Measurements from ENCODE around the gene MRTFA. TPM values are rescaled to one million over a fixed set of nuclear protein-coding genes. Genes with fewer than 3 reads are reported as not detected.

MRTFA gene
- total RNA-seq, 2 experiments from 2014 or later: 55.3 to 58.9 TPM

DNA sequence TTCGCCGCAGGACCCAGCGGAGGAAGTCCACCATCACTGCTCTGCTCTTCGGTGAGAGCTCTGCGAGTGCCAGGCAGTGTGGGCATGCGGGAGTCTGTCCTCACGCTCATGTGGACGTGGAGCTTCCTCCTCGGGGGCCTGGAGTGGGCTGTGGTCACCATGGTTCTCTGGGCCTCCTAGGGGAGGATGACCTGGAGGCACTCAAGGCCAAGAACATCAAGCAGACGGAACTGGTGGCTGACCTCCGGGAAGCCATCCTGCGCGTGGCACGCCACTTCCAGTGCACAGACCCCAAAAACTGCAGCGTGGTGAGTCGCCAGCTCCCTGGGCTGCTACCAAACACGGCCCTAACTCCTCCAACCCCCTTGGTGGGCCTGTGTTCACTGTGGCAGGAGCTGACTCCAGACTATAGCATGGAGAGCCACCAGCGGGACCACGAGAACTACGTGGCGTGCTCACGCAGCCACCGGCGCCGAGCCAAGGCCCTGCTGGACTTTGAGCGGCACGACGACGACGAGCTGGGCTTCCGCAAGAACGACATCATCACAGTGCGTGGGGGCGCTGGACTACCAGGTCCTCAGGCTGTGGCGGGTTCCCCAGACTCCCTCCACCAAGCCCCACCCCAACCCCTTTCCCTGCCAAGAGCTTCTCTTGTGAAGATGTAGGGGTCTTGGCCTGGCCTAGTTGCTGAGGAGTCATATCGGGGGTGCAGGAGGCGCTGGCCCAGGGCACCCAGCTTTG is 229.3 kb downstream of the MRTFA start:
- Histone ChIP-seq H3K4me3 (ENCODE audit: low read length) (no peak overlapping the region), H3K27me3 (ENCODE audit: control insufficient read depth in 1 of 2, insufficient read depth in 2 of 2, low read length in 2 of 2) (no peaks in the 10 kb centered on the region), H3K36me3 (ENCODE audit: insufficient read depth, low read length) (peaks cover 83% of the 10 kb centered on the region), H3K4me1 (ENCODE audit: insufficient read depth, low read length) (peaks cover 20% of the 10 kb centered on the region), H3K9me3 (ENCODE audit: control insufficient read depth in 1 of 2, insufficient read depth in 1 of 2, low read length in 2 of 2) (no peaks in the 10 kb centered on the region), H3K27ac (ENCODE audit: low read depth in 1 of 2, low read length in 2 of 2) (no peak overlapping the region)
- Mint-ChIP-seq H3K9me3 (no peaks in the 10 kb centered on the region), H3K4me1 (ENCODE audit: low read depth) (peaks cover 17% of the 10 kb centered on the region), H3K27me3 (no peaks in the 10 kb centered on the region), H3K27ac (no peak overlapping the region), H3K36me3 (ENCODE audit: low read depth) (peaks cover 79% of the 10 kb centered on the region), H3K4me3 (no peak overlapping the region)
- intact Hi-C loops (cut with DNase I, micrococcal nuclease): no loop called here
- ChIA-PET POLR2A (no interaction called here), CTCF (no interaction called here)
- no peak for ATAC-seq (ENCODE audit: poor library complexity)
- TF ChIP-seq, protein P1, sequence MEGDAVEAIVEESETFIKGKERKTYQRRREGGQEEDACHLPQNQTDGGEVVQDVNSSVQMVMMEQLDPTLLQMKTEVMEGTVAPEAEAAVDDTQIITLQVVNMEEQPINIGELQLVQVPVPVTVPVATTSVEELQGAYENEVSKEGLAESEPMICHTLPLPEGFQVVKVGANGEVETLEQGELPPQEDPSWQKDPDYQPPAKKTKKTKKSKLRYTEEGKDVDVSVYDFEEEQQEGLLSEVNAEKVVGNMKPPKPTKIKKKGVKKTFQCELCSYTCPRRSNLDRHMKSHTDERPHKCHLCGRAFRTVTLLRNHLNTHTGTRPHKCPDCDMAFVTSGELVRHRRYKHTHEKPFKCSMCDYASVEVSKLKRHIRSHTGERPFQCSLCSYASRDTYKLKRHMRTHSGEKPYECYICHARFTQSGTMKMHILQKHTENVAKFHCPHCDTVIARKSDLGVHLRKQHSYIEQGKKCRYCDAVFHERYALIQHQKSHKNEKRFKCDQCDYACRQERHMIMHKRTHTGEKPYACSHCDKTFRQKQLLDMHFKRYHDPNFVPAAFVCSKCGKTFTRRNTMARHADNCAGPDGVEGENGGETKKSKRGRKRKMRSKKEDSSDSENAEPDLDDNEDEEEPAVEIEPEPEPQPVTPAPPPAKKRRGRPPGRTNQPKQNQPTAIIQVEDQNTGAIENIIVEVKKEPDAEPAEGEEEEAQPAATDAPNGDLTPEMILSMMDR (IDR thresholded peaks at IDR 0.05): no peak
- no peak for DNase-seq

GRCh38 chr22:40406063-40406890 is 230.2 kb downstream of the MRTFA start:
- intact Hi-C loops (cut with DNase I, micrococcal nuclease): no loop called here
- POLR2A ChIA-PET: no interaction called here
- H3K27me3 Mint-ChIP-seq: no peaks in the 10 kb centered on the region
- peaks cover 29% of the 10 kb centered on the region for H3K4me1 ChIP-seq (ENCODE audit: insufficient read depth, low read length)
- H3K9me3 ChIP-seq (ENCODE audit: control insufficient read depth in 1 of 2, insufficient read depth in 1 of 2, low read length in 2 of 2): no peaks in the 10 kb centered on the region
- H3K27ac Mint-ChIP-seq: no peak overlapping the region
- no peaks in the 10 kb centered on the region for H3K9me3 Mint-ChIP-seq
- no peak overlapping the region for H3K4me3 Mint-ChIP-seq
- H3K27ac ChIP-seq (ENCODE audit: low read depth in 1 of 2, low read length in 2 of 2): no peak overlapping the region
- H3K36me3 ChIP-seq (ENCODE audit: insufficient read depth, low read length): peaks cover 74% of the 10 kb centered on the region
- peaks cover 76% of the 10 kb centered on the region for H3K36me3 Mint-ChIP-seq (ENCODE audit: low read depth)
- DNase-seq: no peak
- TF ChIP-seq, protein P1 (IDR thresholded peaks at IDR 0.05): no peak
- peaks cover 26% of the 10 kb centered on the region for H3K4me1 Mint-ChIP-seq (ENCODE audit: low read depth)
- no peaks in the 10 kb centered on the region for H3K27me3 ChIP-seq (ENCODE audit: control insufficient read depth in 1 of 2, insufficient read depth in 2 of 2, low read length in 2 of 2)
- ATAC-seq (ENCODE audit: poor library complexity): no peak
- no peak overlapping the region for H3K4me3 ChIP-seq (ENCODE audit: low read length)
- CTCF ChIA-PET: no interaction called here

GRCh38 chr22:40405178-40406062 is 231.1 kb downstream of the MRTFA start:
- H3K27me3 ChIP-seq (ENCODE audit: control insufficient read depth in 1 of 2, insufficient read depth in 2 of 2, low read length in 2 of 2): no peaks in the 10 kb centered on the region
- peaks cover 68% of the 10 kb centered on the region for H3K36me3 Mint-ChIP-seq (ENCODE audit: low read depth)
- TF ChIP-seq, protein P1 (IDR thresholded peaks at IDR 0.05): no peak
- CTCF ChIA-PET: no interaction called here
- H3K4me3 Mint-ChIP-seq: no peak overlapping the region
- no peak for DNase-seq
- no peak overlapping the region for H3K27ac ChIP-seq (ENCODE audit: low read depth in 1 of 2, low read length in 2 of 2)
- H3K4me3 ChIP-seq (ENCODE audit: low read length): no peak overlapping the region
- POLR2A ChIA-PET: no interaction called here
- H3K9me3 Mint-ChIP-seq: no peaks in the 10 kb centered on the region
- no peaks in the 10 kb centered on the region for H3K27me3 Mint-ChIP-seq
- H3K4me1 ChIP-seq (ENCODE audit: insufficient read depth, low read length): peaks cover 38% of the 10 kb centered on the region
- H3K27ac Mint-ChIP-seq: no peak overlapping the region
- no peaks in the 10 kb centered on the region for H3K9me3 ChIP-seq (ENCODE audit: control insufficient read depth in 1 of 2, insufficient read depth in 1 of 2, low read length in 2 of 2)
- intact Hi-C loops (cut with DNase I, micrococcal nuclease): no loop called here
- ATAC-seq (ENCODE audit: poor library complexity): no peak
- peaks cover 34% of the 10 kb centered on the region for H3K4me1 Mint-ChIP-seq (ENCODE audit: low read depth)
- H3K36me3 ChIP-seq (ENCODE audit: insufficient read depth, low read length): peaks cover 66% of the 10 kb centered on the region

Measured in CD4-positive, alpha-beta T cell (primary cell).